TTC549 (cell line): ENCODE data around the gene KCNH6.

Experiments used
- FAIRE-seq: peaks from 2 replicates; lab custom pipeline; 2012; peaks lifted over from hg19 to GRCh38; lab: Jason Lieb, UNC

Gene KCNH6

DNA sequence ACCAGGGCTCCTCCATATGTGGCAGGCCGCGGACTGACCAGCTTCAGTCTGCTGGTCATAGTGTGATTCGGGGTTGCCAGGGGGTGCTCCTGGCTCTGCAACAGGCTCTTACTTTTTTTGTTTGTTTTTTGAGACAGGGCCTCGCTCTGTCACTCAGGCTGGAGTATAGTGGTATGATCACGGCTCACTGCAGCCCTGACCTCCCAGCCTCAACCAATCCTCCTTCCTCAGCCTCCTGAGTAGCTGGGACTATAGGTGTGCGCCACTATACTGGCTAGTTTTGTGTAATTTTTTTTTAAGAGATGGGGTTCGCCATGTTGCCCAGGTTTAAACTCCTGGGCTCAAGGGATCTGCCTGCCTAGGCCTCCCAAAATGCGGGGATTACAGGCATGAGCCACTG, 11.8 kb upstream of the KCNH6 start:
- no peak for FAIRE-seq

DNA sequence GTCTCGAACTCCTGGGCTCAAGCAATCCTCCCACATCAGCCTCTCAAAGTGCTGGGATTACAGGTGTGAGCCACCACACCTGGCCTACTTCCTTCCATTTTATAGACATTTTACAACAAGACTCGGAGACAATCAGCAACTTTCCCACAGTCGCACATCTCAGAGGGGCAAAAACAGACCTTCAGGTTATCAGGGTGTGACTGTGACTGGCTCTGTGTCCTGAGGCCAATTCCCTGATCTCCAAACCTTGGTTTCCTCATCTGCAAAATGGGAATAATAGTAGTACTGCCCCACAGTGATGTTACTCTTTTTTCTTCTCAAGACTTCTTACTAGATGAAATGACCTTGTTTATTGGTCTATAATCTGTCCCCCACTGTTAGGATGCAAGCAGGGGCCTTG, 10.8 kb upstream of the KCNH6 start:
- FAIRE-seq = no peak

GRCh38 chr17:63512896-63513644, 10.1 kb upstream of the KCNH6 start:
- FAIRE-seq = no peak

DNA sequence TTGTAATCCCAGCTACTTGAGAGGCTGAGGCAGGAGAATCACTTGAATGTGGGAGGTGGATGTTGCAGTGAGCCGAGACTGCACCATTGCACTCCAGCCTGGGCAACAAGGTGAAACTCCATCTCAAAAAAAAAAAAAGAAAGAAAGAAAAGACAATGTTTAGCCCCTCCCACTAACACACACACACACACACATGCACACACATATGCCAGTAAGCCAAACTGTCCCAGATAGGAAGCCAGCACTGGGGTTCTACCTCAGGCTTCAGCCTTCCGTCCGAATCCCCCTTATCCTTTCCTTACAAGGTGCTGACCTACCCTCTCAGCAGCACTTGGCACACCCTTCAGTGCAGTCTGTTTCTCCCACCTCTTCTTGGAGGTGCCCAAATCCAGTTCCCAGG, 8.7 kb upstream of the KCNH6 start:
- FAIRE-seq = no peak

DNA sequence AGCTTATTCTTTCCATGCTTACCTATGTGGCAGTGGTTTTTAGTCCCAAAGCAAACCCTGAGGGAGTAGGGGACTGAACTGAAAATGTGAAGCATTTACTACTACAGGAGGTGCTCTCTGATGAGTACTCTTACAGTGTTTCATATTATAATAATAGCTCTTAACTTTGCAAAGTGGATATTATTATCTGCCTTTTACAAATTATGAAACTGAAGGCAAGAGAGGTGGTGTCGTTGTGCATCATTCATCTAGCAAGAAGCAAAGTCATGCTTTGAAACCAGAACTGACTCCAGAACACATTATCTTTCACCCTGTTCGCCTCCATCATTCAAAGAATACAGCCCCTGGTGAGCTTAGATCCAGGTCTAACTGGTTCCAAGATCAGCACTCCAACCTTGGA, 8.2 kb upstream of the KCNH6 start:
- FAIRE-seq = no peak

DNA sequence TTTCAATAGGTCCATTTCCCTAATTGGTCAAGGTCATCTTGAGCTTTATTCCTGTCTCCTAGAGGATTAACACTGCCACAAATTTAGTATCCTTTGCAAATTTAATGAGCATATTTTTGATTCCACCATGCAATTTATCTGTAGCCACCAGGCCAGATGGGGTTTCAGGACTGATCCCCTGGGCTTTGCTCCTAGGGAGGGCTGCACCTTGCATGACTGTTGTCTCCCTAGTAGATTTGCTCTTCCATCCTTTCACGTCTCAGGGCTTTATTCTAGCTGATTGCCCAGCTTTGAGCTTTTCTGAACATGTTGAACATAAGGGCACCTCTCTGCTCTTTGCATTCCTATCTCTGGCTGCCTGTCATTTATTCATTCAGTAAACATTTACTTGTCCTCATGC, 7.7 kb upstream of the KCNH6 start:
- FAIRE-seq = no peak

- FAIRE-seq = no peak
These were observed 6.0 kb upstream of the KCNH6 start for GRCh38 chr17:63516910-63517824.

- FAIRE-seq = no peak
These were observed 5.2 kb upstream of the KCNH6 start for GRCh38 chr17:63517825-63518534.

GRCh38 chr17:63519116-63519881, 3.9 kb upstream of the KCNH6 start:
- no peak for FAIRE-seq

DNA sequence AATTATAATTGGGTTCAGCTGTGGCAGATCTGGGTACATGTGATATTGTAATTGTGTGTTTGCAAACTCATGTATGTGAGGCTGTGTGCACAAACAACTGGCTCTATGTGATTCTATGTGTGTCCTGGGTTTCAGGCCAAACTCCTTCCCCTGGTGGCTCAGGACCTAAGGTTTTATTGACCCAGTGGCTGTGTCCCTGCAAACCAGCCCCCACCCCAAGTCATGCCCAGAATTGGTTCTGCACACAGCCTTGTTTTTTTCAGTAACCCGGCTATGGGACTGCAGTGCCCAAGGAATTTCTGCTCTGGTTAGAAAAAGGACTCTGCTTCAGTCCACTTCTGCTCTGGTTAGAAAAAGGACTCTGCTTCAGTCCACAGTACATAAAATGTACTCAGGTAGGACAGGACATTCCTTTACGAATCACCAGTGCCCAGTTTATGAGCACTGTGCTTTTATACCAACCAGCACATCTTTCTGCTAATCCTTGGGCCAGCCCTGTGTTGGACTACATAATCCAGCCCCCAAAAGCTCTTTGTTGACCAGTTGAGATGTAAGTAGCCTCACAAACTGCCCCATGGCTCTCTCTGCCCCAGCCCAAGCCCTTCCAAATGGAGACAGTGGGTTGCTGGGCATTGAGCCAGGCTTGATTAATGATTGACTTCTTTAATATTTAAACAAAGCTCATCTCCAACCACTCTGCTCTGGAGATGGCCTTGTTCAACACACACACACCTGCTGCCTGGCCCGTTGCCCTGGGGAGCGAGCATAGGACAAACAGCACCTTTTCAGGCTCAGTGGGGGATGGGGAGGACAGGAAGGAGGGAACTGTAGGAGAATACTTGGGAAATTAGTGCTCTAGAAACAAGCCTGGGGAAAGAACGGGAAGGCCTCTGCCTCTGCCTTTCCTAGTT, 2.9 kb upstream of the KCNH6 start:
- FAIRE-seq = no peak

DNA sequence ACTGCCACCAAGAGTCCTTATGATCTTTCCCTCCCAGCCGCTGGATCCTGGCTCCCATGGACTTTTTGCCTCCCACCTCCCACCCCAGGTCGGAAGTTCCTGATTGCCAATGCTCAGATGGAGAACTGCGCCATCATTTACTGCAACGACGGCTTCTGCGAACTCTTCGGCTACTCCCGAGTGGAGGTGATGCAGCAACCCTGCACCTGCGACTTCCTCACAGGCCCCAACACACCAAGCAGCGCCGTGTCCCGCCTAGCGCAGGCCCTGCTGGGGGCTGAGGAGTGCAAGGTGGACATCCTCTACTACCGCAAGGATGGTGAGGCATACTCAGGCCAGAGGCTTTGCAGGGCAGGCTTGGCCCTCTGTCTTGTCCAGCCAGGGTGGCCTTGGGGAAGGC, 893 bp downstream of the KCNH6 start:
- FAIRE-seq = no peak

DNA sequence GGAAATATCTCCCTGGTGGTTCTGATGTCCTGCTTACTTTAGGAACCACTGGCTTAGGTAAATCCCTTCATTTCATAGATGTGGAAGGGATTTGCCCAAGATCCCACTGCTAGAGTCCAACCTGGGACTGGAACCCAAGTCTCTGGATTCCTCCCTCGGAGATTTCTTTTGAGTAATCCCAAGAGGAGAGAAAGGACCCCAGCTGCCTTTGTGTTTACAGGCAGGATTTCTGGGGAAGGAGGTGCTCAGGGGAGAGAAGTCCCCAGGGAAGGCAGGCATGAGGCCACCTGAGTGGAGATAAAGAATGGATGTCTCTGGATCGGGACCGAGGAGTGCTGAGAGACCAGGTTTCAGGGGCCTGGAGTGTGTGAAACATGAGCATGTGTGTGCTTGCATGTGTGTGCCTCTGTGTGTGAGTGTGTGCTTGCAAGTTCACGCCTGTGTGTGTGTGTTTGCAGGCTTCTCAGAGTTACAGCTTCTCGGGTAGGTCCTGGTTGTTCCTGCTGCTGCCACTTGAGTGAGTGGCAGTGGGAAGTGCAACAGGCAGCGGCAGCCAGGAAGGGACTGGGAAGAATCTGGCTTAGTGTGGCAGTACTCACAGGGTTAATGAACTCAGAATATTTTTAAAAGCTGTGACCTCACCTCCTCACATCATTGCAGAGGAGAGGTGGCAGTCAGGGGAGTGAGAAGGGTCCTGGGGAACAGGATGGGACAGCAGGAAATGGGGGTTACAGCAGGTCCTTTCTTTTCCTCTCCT, 2.2 kb downstream of the KCNH6 start:
- FAIRE-seq = no peak

GRCh38 chr17:63526861-63527260, 3.7 kb downstream of the KCNH6 start:
- FAIRE-seq = no peak

DNA sequence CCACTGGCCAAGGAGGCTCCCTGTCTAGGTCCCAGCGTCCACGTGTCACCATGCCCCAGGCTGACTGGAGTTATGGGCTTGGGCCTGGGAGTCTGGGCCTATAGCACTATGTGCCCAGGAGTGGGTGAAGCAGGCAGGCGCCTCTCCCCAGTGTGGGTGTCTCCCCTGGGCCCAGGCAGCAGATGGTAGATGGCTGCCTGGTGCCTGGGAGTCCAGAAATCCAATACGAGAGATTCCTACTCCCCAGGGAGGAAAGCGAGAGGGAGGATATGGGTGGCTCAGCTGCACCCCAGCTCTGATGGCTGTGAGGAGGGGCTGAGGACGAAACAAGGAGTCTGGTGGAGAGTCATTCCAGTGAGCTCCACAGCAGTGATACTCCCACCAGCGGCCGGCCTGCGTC, 5.0 kb downstream of the KCNH6 start:
- no peak for FAIRE-seq

DNA sequence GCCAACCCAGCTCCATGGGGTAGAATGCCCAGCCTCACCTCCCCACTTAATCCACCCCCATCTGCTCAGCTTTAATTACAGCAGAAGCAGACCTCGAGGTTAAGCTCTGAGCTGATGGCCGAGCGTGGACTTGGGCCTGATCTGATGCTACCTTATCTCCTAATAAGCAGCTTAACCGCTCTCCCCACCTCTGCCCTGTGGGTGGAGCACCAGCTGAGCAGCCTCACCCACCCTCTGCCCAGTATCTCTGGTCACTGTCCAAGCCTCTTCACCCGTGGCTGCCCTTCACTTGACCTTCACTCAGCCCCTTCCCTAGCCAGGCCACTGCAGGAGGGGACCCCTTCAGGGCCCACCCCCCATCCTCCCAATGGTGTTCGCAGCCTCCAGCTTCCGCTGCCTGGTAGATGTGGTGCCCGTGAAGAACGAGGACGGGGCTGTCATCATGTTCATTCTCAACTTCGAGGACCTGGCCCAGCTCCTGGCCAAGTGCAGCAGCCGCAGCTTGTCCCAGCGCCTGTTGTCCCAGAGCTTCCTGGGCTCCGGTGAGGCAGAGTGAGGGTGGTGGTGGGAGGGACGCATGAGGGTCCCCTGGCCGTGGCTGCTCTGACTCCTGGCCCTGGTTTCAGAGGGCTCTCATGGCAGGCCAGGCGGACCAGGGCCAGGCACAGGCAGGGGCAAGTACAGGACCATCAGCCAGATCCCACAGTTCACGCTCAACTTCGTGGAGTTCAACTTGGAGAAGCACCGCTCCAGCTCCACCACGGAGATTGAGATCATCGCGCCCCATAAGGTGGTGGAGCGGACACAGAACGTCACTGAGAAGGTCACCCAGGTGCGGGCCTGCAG, 6.8 kb downstream of the KCNH6 start:
- no peak for FAIRE-seq

DNA sequence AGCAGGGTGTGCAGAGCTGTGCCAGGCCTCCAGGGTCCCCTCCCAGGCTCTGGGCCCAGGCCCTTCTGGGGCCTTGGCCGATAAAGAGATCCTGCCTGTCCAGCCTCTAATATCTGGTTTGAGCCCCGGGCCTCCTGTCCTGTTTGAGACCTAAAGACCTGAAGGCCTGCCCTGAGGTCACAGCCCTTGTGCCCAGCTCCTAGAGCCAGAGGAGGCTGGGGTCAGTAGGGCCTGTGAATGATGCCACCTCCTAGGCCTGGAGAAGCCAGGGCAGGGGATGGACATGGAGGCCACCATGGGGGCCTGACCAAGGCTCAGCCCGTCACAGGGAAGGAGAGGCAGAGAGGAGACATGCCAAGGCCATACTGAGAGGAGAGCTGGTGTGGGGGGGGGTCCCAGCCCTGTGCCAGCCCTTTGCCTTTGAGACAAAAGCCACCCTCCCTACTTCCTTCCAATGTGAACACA, 7.4 kb downstream of the KCNH6 start:
- no peak for FAIRE-seq

- FAIRE-seq = no peak
These were observed 8.1 kb downstream of the KCNH6 start for GRCh38 chr17:63531022-63531965.

GRCh38 chr17:63533433-63534077, 10.4 kb downstream of the KCNH6 start:
- no peak for FAIRE-seq
